ENCODE results near the gene PITPNM3.

DNA sequence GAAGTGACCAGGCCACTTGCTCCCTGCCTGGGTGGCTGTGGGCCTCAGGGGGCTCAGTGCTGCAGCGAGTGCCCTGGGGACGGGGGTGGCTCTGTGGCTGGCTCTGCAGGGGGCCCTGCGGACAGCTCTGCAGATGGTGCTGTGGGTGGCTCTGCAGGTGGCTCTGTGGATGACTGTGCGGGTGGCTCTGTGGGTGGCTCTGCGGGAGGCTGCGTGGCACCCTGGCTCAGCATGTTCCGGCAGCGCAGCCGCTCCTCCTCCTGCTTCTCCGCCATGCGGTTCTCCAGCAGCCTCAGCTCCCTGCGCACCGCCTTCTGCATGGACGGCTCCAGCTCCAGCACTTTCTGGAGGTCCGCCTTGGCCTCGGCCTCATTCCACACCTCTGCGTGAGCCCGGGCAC, 130.9 kb downstream of the PITPNM3 start:
- TF ChIP-seq FOXM1 (IDR thresholded peaks at IDR 0.05; ENCODE audit: borderline replicate concordance, low read depth) (no peak), EP300 (IDR thresholded peaks at IDR 0.05; ENCODE audit: borderline replicate concordance) (no peak), NFIC (IDR thresholded peaks at IDR 0.05) (no peak), YY1 (IDR thresholded peaks at IDR 0.05; ENCODE audit: low read depth) (no peak), RAD21 (IDR thresholded peaks at IDR 0.05; ENCODE audit: low read depth) (no peak), CEBPB (IDR thresholded peaks at IDR 0.05) (no peak), TCF12 (IDR thresholded peaks at IDR 0.05; ENCODE audit: low read depth) (no peak), ZBTB7A (IDR thresholded peaks at IDR 0.05; ENCODE audit: low read depth) (no peak)
- TF ChIP-seq, protein P1, sequence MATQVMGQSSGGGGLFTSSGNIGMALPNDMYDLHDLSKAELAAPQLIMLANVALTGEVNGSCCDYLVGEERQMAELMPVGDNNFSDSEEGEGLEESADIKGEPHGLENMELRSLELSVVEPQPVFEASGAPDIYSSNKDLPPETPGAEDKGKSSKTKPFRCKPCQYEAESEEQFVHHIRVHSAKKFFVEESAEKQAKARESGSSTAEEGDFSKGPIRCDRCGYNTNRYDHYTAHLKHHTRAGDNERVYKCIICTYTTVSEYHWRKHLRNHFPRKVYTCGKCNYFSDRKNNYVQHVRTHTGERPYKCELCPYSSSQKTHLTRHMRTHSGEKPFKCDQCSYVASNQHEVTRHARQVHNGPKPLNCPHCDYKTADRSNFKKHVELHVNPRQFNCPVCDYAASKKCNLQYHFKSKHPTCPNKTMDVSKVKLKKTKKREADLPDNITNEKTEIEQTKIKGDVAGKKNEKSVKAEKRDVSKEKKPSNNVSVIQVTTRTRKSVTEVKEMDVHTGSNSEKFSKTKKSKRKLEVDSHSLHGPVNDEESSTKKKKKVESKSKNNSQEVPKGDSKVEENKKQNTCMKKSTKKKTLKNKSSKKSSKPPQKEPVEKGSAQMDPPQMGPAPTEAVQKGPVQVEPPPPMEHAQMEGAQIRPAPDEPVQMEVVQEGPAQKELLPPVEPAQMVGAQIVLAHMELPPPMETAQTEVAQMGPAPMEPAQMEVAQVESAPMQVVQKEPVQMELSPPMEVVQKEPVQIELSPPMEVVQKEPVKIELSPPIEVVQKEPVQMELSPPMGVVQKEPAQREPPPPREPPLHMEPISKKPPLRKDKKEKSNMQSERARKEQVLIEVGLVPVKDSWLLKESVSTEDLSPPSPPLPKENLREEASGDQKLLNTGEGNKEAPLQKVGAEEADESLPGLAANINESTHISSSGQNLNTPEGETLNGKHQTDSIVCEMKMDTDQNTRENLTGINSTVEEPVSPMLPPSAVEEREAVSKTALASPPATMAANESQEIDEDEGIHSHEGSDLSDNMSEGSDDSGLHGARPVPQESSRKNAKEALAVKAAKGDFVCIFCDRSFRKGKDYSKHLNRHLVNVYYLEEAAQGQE (IDR thresholded peaks at IDR 0.05; ENCODE audit: low read depth), result no peak
- TF ChIP-seq, protein P2, sequence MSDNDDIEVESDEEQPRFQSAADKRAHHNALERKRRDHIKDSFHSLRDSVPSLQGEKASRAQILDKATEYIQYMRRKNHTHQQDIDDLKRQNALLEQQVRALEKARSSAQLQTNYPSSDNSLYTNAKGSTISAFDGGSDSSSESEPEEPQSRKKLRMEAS (IDR thresholded peaks at IDR 0.05), result no peak
- TF ChIP-seq, protein P3, sequence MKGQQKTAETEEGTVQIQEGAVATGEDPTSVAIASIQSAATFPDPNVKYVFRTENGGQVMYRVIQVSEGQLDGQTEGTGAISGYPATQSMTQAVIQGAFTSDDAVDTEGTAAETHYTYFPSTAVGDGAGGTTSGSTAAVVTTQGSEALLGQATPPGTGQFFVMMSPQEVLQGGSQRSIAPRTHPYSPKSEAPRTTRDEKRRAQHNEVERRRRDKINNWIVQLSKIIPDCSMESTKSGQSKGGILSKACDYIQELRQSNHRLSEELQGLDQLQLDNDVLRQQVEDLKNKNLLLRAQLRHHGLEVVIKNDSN (IDR thresholded peaks at IDR 0.05), result no peak

All from Ishikawa (cell line).